Endodermal cell (in vitro differentiated cells): Measurements from ENCODE around the gene CLINT1. TPM values are rescaled to one million over a fixed set of nuclear protein-coding genes. Genes with fewer than 3 reads are reported as not detected.
A peak's percentile ranks its signal among the peaks of the same experiment; 100 is the strongest.
"Not testable (repeated sequence)": the region's sequence is repeated elsewhere in the genome, so short reads cannot be mapped to it uniquely, and the experiment has no call there.

Source experiments
- DNase-seq: peaks from one replicate; pipeline ENCODE4 v3.0.0-alpha.2; 2017
- H3K27ac ChIP-seq: 2 replicates; pipeline ENCODE4 v1.5.1; 2013; ENCODE audit warnings: mild to moderate bottlenecking, low read depth, low read length, moderate library complexity
- H3K27me3 ChIP-seq: 2 replicates; pipeline ENCODE4 v1.6.1; 2013; ENCODE audit warnings: mild to moderate bottlenecking, low read length, moderate library complexity; ENCODE audit not compliant: insufficient read depth, control insufficient read depth, poor library complexity, severe bottlenecking
- H3K36me3 ChIP-seq: 2 replicates; pipeline ENCODE4 v1.7.0; 2013; ENCODE audit warnings: mild to moderate bottlenecking, low read length, moderate library complexity; ENCODE audit not compliant: control insufficient read depth, insufficient read depth
- H3K4me1 ChIP-seq: one replicate; pipeline ENCODE4 v1.7.0; 2013; ENCODE audit warnings: low read length; ENCODE audit not compliant: control insufficient read depth, insufficient read depth
- H3K4me3 ChIP-seq: 2 replicates; pipeline ENCODE4 v1.5.1; 2013; ENCODE audit warnings: mild to moderate bottlenecking, low read length, moderate library complexity
- H3K9ac ChIP-seq: 2 replicates; pipeline ENCODE4 v1.6.1; 2013; ENCODE audit warnings: mild to moderate bottlenecking, low read length, moderate library complexity; ENCODE audit not compliant: poor library complexity, severe bottlenecking; ENCODE audit errors: extremely low read depth
- H3K9me3 ChIP-seq: 2 replicates; pipeline ENCODE4 v1.6.1; 2013; ENCODE audit warnings: mild to moderate bottlenecking, low read length, moderate library complexity; ENCODE audit not compliant: control insufficient read depth
- H3K27ac Mint-ChIP-seq: 2 replicates; pipeline ENCODE4 v1.8.0; 2020; ENCODE audit warnings: mixed read lengths
- H3K27me3 Mint-ChIP-seq: 2 replicates; pipeline ENCODE4 v1.8.0; 2021; ENCODE audit warnings: mild to moderate bottlenecking, mixed read lengths; ENCODE audit not compliant: insufficient read depth
- H3K36me3 Mint-ChIP-seq: 2 replicates; pipeline ENCODE4 v1.8.0; 2020; ENCODE audit warnings: low read depth, mixed read lengths
- H3K4me1 Mint-ChIP-seq: 2 replicates; pipeline ENCODE4 v1.8.0; 2020; ENCODE audit warnings: mixed read lengths
- H3K4me3 Mint-ChIP-seq: 2 replicates; pipeline ENCODE4 v1.8.0; 2020; ENCODE audit warnings: mild to moderate bottlenecking, moderate library complexity, mixed read lengths
- H3K9me3 Mint-ChIP-seq: 2 replicates; pipeline ENCODE4 v1.8.0; 2020; ENCODE audit warnings: mild to moderate bottlenecking, mixed read lengths
- CTCF ChIP-seq: fragments of 200-600 bp; sonication (generic); conservative IDR thresholded peaks from 2 replicates; pipeline ENCODE4 v1.5.0; 2021; ENCODE audit warnings: antibody characterized with exemption, mild to moderate bottlenecking
- WGBS, 2 experiments: methylation state at CpG; one replicate each; pipeline versions ENCODE4 v1.1.5 to v1.1.7; 2013; ENCODE audit warnings: missing lambda C conversion rate in 2 of 2, mixed read lengths in 1 of 2; ENCODE audit not compliant: insufficient coverage in 1 of 2, insufficient read length in 1 of 2; 5-methylcytosine and 5-hydroxymethylcytosine counted together
- total RNA-seq, 2 donors: library from RNA; stranded (reverse); fragmentation: NEBNext Ultra II Directional in 1 of 2; extraction: Animal tissue kit (Norgen Biotek cat#: 25700) in 1 of 2; gene quantifications; 2 replicates in 1 of 2; 3 replicates in 1 of 2; pipeline ENCODE4 v1.2.1, GENCODE V29; 2021

Gene CLINT1
- total RNA-seq, 2 donors from 2014 or later: 91.6 to 92.7 TPM

- no peak overlapping the region for H3K4me3 Mint-ChIP-seq
- Histone ChIP-seq H3K36me3 (no peaks in the 10 kb centered on the region), H3K27me3 (no peaks in the 10 kb centered on the region), H3K4me1 (no peaks in the 10 kb centered on the region), H3K27ac (no peak overlapping the region), H3K9me3 (peaks cover 12% of the 10 kb centered on the region), H3K9ac (no peak overlapping the region), H3K4me3 (peak overlapping the region; percentile 2)
- peaks cover under 1% of the 10 kb centered on the region for H3K27me3 Mint-ChIP-seq
- H3K4me1 Mint-ChIP-seq: peaks cover 2% of the 10 kb centered on the region
- H3K36me3 Mint-ChIP-seq: peaks cover 2% of the 10 kb centered on the region
- WGBS, 2 experiments: 100% methylated on average over 1 of the region's 1 CpG; no CpG with 5 or more reads in 1 of the 2 experiments
- DNase-seq: no peak
- no peak overlapping the region for H3K27ac Mint-ChIP-seq
- peaks cover 30% of the 10 kb centered on the region for H3K9me3 Mint-ChIP-seq
- no peak for TF ChIP-seq CTCF
These were observed 30.0 kb upstream of the CLINT1 start for GRCh38 chr5:157888814-157889532.

- H3K27me3 ChIP-seq: no peaks in the 10 kb centered on the region
- H3K9me3 Mint-ChIP-seq: peaks cover 47% of the 10 kb centered on the region
- peaks cover 8% of the 10 kb centered on the region for H3K27me3 Mint-ChIP-seq
- H3K9ac ChIP-seq: no peak overlapping the region
- WGBS, 2 experiments: 96 to 97% methylated on average over 11 to 27 of the region's 27 CpGs
- peaks cover 17% of the 10 kb centered on the region for H3K9me3 ChIP-seq
- no peak overlapping the region for H3K4me3 Mint-ChIP-seq
- no peak for DNase-seq
- H3K4me1 Mint-ChIP-seq: peaks cover 4% of the 10 kb centered on the region
- TF ChIP-seq CTCF: no peak
- H3K27ac Mint-ChIP-seq: no peak overlapping the region
- H3K4me1 ChIP-seq: no peaks in the 10 kb centered on the region
- H3K27ac ChIP-seq: no peak overlapping the region
- peaks cover 2% of the 10 kb centered on the region for H3K36me3 Mint-ChIP-seq
- no peak overlapping the region for H3K4me3 ChIP-seq
- no peaks in the 10 kb centered on the region for H3K36me3 ChIP-seq
These were observed 27.9 kb upstream of the CLINT1 start for GRCh38 chr5:157886796-157887380.

GRCh38 chr5:157885051-157885450 lies 26.1 kb upstream of the CLINT1 start:
- Mint-ChIP-seq H3K9me3 (peaks cover 49% of the 10 kb centered on the region), H3K27me3 (peaks cover 20% of the 10 kb centered on the region)
- H3K4me1 ChIP-seq, H3K4me1 Mint-ChIP-seq, H3K36me3 Mint-ChIP-seq, DNase-seq, H3K4me3 ChIP-seq, H3K27ac ChIP-seq, H3K36me3 ChIP-seq, H3K27ac Mint-ChIP-seq, H3K4me3 Mint-ChIP-seq, H3K27me3 ChIP-seq, H3K9ac ChIP-seq: not testable (repeated sequence)
- H3K9me3 ChIP-seq: peaks cover 17% of the 10 kb centered on the region
- WGBS, 2 experiments: 100% methylated on average over 1 of the region's 1 CpG; no CpG with 5 or more reads in 1 of the 2 experiments

GRCh38 chr5:157881498-157881897 lies 22.6 kb upstream of the CLINT1 start:
- not testable (repeated sequence) for H3K4me3 Mint-ChIP-seq, H3K36me3 ChIP-seq, H3K27ac Mint-ChIP-seq, H3K36me3 Mint-ChIP-seq, H3K9ac ChIP-seq, H3K27ac ChIP-seq, H3K4me1 Mint-ChIP-seq, H3K9me3 ChIP-seq, H3K4me1 ChIP-seq, H3K27me3 ChIP-seq, H3K4me3 ChIP-seq
- H3K27me3 Mint-ChIP-seq: peaks cover 25% of the 10 kb centered on the region
- peak; percentile 57 for DNase-seq
- peaks cover 36% of the 10 kb centered on the region for H3K9me3 Mint-ChIP-seq
- 40 to 48% methylated on average over 7 of the region's 7 CpGs for WGBS, 2 experiments
